HG03442 (cell line): ENCODE results near the gene SOX13.

Source experiments
- ATAC-seq: cut with Tn5 transposase; IDR thresholded peaks from one replicate; pipeline ENCODE4 v1.9.1; 2021; ENCODE audit warnings: mild to moderate bottlenecking, moderate library complexity; ENCODE audit not compliant: unreplicated experiment

Gene SOX13

GRCh38 chr1:204176049-204176448, 103.1 kb downstream of the SOX13 start:
- no peak for ATAC-seq

DNA sequence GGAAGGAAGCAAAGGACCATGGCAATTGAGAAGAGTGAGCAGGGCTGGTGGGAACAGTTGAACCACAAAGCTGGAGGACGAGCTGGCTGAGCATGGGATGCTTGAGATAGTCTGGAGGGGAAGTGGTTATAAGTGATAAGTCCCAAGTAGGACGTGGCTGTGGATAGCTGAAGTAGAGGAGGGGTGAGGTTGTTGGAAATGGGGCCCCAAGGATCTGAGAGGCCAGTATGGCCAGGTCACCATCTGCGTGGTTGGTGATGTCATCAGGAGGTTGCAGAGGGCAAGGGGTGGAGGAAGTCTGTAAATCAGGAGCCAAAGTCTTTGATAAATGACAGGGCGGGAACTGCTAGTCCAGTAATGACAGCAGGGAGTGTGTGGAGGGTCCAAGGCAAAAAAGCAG, 104.2 kb downstream of the SOX13 start:
- no peak for ATAC-seq
